SK-N-SH (cell line): ENCODE data around the gene TMPRSS6. TPM values are rescaled to one million over a fixed set of nuclear protein-coding genes. Genes with fewer than 3 reads are reported as not detected.

Experiments
- CTCF ChIA-PET: fragments of 300-600, 350-600 bp; formaldehyde crosslinking; extraction: SDS; loops from one replicate; lab custom pipeline; 2021; lab: Yijun Ruan, JAX
- POLR2A ChIA-PET: fragments of 350-600 bp; sonication (Branson Sonifier 250); formaldehyde crosslinking; extraction: SDS; loops from one replicate; lab custom pipeline; 2020; ENCODE audit warnings: antibody characterized with exemption, inconsistent platforms; lab: Yijun Ruan, JAX
- DNase-seq: peaks from one replicate; pipeline ENCODE4 v3.0.0; 2012
- H2AFZ ChIP-seq: fragments of 200-600 bp; sonication (generic); 2 replicates; pipeline ENCODE4 v1.8.1; 2016; ENCODE audit warnings: antibody characterized with exemption, mild to moderate bottlenecking, low read depth
- H3F3A ChIP-seq: fragments of 200-600 bp; sonication (generic); replicated peaks from 2 replicates; pipeline ENCODE3; 2016; ENCODE audit warnings: antibody characterized with exemption, mild to moderate bottlenecking; ENCODE audit not compliant: insufficient read depth
- H3K27ac ChIP-seq, 2 experiments: fragments of 200-500 bp in 1 of 2; fragments of 200-600 bp in 1 of 2; sonication (Bioruptor generic) in 1 of 2; sonication (generic), shearing (Covaris generic) in 1 of 2; 2 replicates each; pipeline versions ENCODE4 v1.5.1 to v1.6.1; 2014 to 2016; ENCODE audit warnings: low read depth in 2 of 2, inconsistent platforms in 1 of 2, low read length in 1 of 2, mild to moderate bottlenecking in 1 of 2, mixed read lengths in 1 of 2
- H3K27me3 ChIP-seq: fragments of 200-600 bp; sonication (generic), shearing (Covaris generic); 2 replicates; pipeline ENCODE4 v1.6.1; 2016; ENCODE audit warnings: mixed run types; ENCODE audit not compliant: insufficient read depth
- H3K36me3 ChIP-seq, 2 experiments: fragments of 200-500 bp in 1 of 2; fragments of 200-600 bp in 1 of 2; sonication (Bioruptor generic) in 1 of 2; sonication (generic) in 1 of 2; replicated peaks in 1 of 2; 2 replicates each; pipeline versions ENCODE3 to v1.5.1; 2014 to 2016; ENCODE audit warnings: low read length in 1 of 2, mild to moderate bottlenecking in 1 of 2; ENCODE audit not compliant: insufficient read depth in 2 of 2, control insufficient read depth in 1 of 2
- H3K4me1 ChIP-seq, 2 experiments: fragments of 200-500 bp in 1 of 2; fragments of 200-600 bp in 1 of 2; sonication (Bioruptor generic) in 1 of 2; sonication (generic), shearing (Covaris generic) in 1 of 2; 2 replicates each; pipeline versions ENCODE4 v1.5.1 to v1.6.1; 2014 to 2016; ENCODE audit warnings: low read depth in 1 of 2, low read length in 1 of 2, mixed run types in 1 of 2; ENCODE audit not compliant: insufficient read depth in 2 of 2, control insufficient read depth in 1 of 2
- H3K4me2 ChIP-seq: fragments of 200-600 bp; sonication (generic), shearing (Covaris generic); 2 replicates; pipeline ENCODE4 v1.6.1; 2017; ENCODE audit warnings: mixed run types
- H3K4me3 ChIP-seq, 2 experiments: fragments of 200-500 bp in 1 of 2; fragments of 200-600 bp in 1 of 2; sonication (Bioruptor generic) in 1 of 2; sonication (generic), shearing (Covaris generic) in 1 of 2; 2 replicates each; pipeline versions ENCODE4 v1.5.1 to v1.8.1; 2014 to 2016; ENCODE audit warnings: low read depth in 2 of 2, inconsistent platforms in 1 of 2, low read length in 1 of 2, mild to moderate bottlenecking in 1 of 2, mixed read lengths in 1 of 2, moderate library complexity in 1 of 2
- H3K79me2 ChIP-seq: fragments of 200-600 bp; sonication (generic); 2 replicates; pipeline ENCODE4 v1.8.1; 2017; ENCODE audit warnings: mild to moderate bottlenecking; ENCODE audit not compliant: insufficient read depth
- H3K9ac ChIP-seq: fragments of 200-600 bp; sonication (generic); 2 replicates; pipeline ENCODE4 v1.6.1; 2017; ENCODE audit warnings: mixed run types
- H3K9me2 ChIP-seq: fragments of 200-600 bp; sonication (generic); 2 replicates; pipeline ENCODE4 v1.6.1; 2017; ENCODE audit warnings: mixed run types
- H3K9me3 ChIP-seq: fragments of 200-600 bp; sonication (generic); 2 replicates; pipeline ENCODE4 v1.6.1; 2017; ENCODE audit warnings: mixed run types, mild to moderate bottlenecking, moderate library complexity
- H4K20me1 ChIP-seq: fragments of 200-600 bp; sonication (generic); 2 replicates; pipeline ENCODE4 v1.6.1; 2017; ENCODE audit warnings: mild to moderate bottlenecking, mixed run types; ENCODE audit not compliant: insufficient read depth
- ELF1 ChIP-seq: IDR thresholded peaks from 2 replicates; pipeline ENCODE4 v1.4.0; 2012
- FOXJ3 ChIP-seq: sonication (generic); formaldehyde crosslinking; IDR thresholded peaks from 2 replicates; pipeline ENCODE4 v1.5.1; 2020; ENCODE audit warnings: mild to moderate bottlenecking, missing genetic modification reagents
- FOXM1 ChIP-seq: IDR thresholded peaks from 2 replicates; pipeline ENCODE4 v1.4.0; 2012; ENCODE audit warnings: low read depth, mild to moderate bottlenecking
- GATA2 ChIP-seq: sonication (generic); formaldehyde crosslinking; IDR thresholded peaks from 2 replicates; pipeline ENCODE4 v1.5.0; 2020; ENCODE audit warnings: mild to moderate bottlenecking, missing genetic modification reagents
- IRF3 ChIP-seq: fragments of 150-350 bp; IDR thresholded peaks from 2 replicates; pipeline ENCODE4 v1.6.1; 2016; ENCODE audit warnings: mild to moderate bottlenecking, low read depth, low read length
- JUND ChIP-seq: IDR thresholded peaks from 2 replicates; pipeline ENCODE4 v1.4.0; 2012
- MEF2A ChIP-seq: IDR thresholded peaks from 2 replicates; pipeline ENCODE4 v1.4.0; 2012; ENCODE audit warnings: low read depth, borderline replicate concordance
- NFIC ChIP-seq: IDR thresholded peaks from 2 replicates; pipeline ENCODE4 v1.4.0; 2012; ENCODE audit warnings: borderline replicate concordance
- RAD21 ChIP-seq: IDR thresholded peaks from 2 replicates; pipeline ENCODE4 v1.6.1; 2012; ENCODE audit warnings: mild to moderate bottlenecking, low read length
- REST ChIP-seq: IDR thresholded peaks from 2 replicates; pipeline ENCODE4 v1.6.1; 2012; ENCODE audit warnings: mild to moderate bottlenecking, low read depth, low read length, moderate library complexity
- SIN3A ChIP-seq: IDR thresholded peaks from 2 replicates; pipeline ENCODE4 v1.6.1; 2012; ENCODE audit warnings: low read depth, mild to moderate bottlenecking, low read length, moderate library complexity, borderline replicate concordance
- SMC3 ChIP-seq: IDR thresholded peaks from 2 replicates; pipeline ENCODE4 v1.6.1; 2012; ENCODE audit warnings: low read depth, low read length, improper control_type of control experiment
- USF1 ChIP-seq: IDR thresholded peaks from 2 replicates; pipeline ENCODE4 v1.4.0; 2012; ENCODE audit warnings: low read depth, borderline replicate concordance
- USF2 ChIP-seq: fragments of 150-350 bp; IDR thresholded peaks from 2 replicates; pipeline ENCODE4 v1.6.1; 2017; ENCODE audit warnings: antibody characterized with exemption, low read length, low read depth, borderline replicate concordance
- ZBTB33 ChIP-seq: IDR thresholded peaks from 2 replicates; pipeline ENCODE4 v1.4.0; 2012; ENCODE audit warnings: low read depth, borderline replicate concordance
- WGBS: methylation state at CpG from one replicate; pipeline ENCODE4 v1.1.6; 2017; ENCODE audit warnings: low lambda C conversion rate; 5-methylcytosine and 5-hydroxymethylcytosine counted together
- polyA plus RNA-seq, 3 experiments: library from polyadenylated mRNA; depleted of rRNA; stranded (reverse); fragments of >200 nt; gene quantifications; 2 replicates each; pipeline ENCODE4 v1.2.3, GENCODE V29; 2012
- TF ChIP-seq, protein P1 (sequence below): IDR thresholded peaks from 2 replicates; pipeline ENCODE4; 2012
- TF ChIP-seq, protein P2 (sequence below): IDR thresholded peaks from 2 replicates; pipeline ENCODE4 v1.4.0; 2012; ENCODE audit warnings: low read depth

TMPRSS6 gene
- polyA plus RNA-seq, 1 of the 3 experiments (the other 2 are of a cell fraction) = not detected

- no peak for TF ChIP-seq NFIC
- no peak for TF ChIP-seq ZBTB33
- TF ChIP-seq FOXJ3 (CRISPR knock-in tag) = no peak
- TF ChIP-seq, protein P1, sequence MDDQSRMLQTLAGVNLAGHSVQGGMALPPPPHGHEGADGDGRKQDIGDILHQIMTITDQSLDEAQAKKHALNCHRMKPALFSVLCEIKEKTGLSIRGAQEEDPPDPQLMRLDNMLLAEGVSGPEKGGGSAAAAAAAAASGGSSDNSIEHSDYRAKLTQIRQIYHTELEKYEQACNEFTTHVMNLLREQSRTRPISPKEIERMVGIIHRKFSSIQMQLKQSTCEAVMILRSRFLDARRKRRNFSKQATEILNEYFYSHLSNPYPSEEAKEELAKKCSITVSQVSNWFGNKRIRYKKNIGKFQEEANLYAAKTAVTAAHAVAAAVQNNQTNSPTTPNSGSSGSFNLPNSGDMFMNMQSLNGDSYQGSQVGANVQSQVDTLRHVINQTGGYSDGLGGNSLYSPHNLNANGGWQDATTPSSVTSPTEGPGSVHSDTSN = no peak
Measured at GRCh38 chr22:37047006-37047405, 62.5 kb downstream of the TMPRSS6 start (continued).

- Histone ChIP-seq H3K4me2 (no peak overlapping the region), H3K27ac (no peak overlapping the region), H3K9me2 (no peaks in the 10 kb centered on the region), H3K9ac (no peak overlapping the region), H2AFZ (no peak overlapping the region), H3K36me3 (no peaks in the 10 kb centered on the region), H3K27me3 (no peaks in the 10 kb centered on the region), H3K79me2 (no peaks in the 10 kb centered on the region), H3K4me3 (no peak overlapping the region), H3K9me3 (no peaks in the 10 kb centered on the region), H3F3A (no peaks in the 10 kb centered on the region), H4K20me1 (no peaks in the 10 kb centered on the region), H3K4me1 (peaks cover 0 to 1% of the 10 kb centered on the region in 2 experiments; a peak in 1 of 4 replicates)
- DNase-seq = no peak
- ChIA-PET CTCF (interaction anchor here (0.7 to 1.6 kb wide), 6 partner anchors 9 to 153 kb away, joined by 3 to 7 read pairs (median 3); no protein-coding TSS in a partner anchor), POLR2A (no interaction called here)
- TF ChIP-seq USF2 (no peak), SMC3 (no peak), REST (no peak), FOXJ3 (CRISPR knock-in tag) (no peak), GATA2 (no peak), SIN3A (no peak), JUND (no peak), USF1 (no peak), ELF1 (no peak), FOXM1 (no peak), IRF3 (no peak), MEF2A (no peak), RAD21 (no peak)
- TF ChIP-seq, protein P1 = no peak
- TF ChIP-seq, protein P2, sequence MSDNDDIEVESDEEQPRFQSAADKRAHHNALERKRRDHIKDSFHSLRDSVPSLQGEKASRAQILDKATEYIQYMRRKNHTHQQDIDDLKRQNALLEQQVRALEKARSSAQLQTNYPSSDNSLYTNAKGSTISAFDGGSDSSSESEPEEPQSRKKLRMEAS = no peak
- 95% methylated on average over 5 of the region's 6 CpGs for WGBS
Measured at GRCh38 chr22:37046589-37046988, 62.9 kb downstream of the TMPRSS6 start.
